Measurements from ENCODE around the gene OLIG2. TPM values are rescaled to one million over a fixed set of nuclear protein-coding genes. Genes with fewer than 3 reads are reported as not detected.
A peak's percentile ranks its signal among the peaks of the same experiment; 100 is the strongest.

Gene OLIG2
- total RNA-seq, 2 experiments from 2014 or later = not detected

DNA sequence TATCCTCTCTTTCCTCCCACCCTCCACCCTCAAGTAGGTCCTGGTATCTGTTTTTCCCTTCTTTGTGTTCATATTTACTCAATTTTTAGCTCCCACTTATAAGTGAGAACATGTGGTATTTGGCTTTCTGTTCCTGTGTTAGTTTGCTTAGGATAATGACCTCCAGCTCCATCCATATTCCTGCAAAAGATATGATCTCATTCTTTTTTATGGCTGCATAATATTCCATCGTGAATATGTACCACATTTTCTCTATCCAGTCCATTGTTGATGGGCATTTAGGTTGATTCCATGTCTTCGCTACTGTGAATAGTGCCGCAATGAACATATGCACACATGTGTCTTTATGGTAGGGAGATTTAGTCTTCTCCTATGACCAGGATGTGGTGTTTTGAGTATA is 14.5 kb downstream of the OLIG2 start:
- POLR2A ChIA-PET = no interaction called here
- CTCF ChIA-PET = no interaction called here

DNA sequence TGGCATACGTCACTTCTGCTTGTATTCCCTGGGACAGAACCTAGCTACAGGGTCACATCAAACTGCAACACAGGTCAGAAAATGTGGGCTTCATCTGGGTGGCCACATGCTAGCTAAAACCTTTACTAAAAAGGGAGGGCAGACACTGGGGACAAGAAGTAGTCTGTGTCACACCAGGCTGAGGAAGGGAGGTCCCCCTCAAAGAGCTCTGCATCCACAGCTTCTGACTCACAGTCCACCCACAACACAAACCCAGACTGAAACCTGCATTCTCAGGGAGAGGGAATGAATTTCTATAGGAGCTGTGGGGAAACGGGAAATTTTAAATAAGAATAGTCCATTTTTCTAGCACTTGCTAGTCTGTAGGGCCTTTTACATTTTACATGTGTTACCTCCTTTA is 16.2 kb downstream of the OLIG2 start:
- POLR2A ChIA-PET = no interaction called here
- CTCF ChIA-PET = no interaction called here
- H3K4me3 Mint-ChIP-seq = no peak overlapping the region
- H3K4me1 Mint-ChIP-seq (ENCODE audit: low read depth) = peaks cover 6% of the 10 kb centered on the region
- H3K27me3 Mint-ChIP-seq (ENCODE audit: low read depth) = peaks cover 48% of the 10 kb centered on the region
- no peaks in the 10 kb centered on the region for H3K36me3 Mint-ChIP-seq (ENCODE audit: low read depth)
- H3K9me3 Mint-ChIP-seq (ENCODE audit: insufficient read depth) = no peaks in the 10 kb centered on the region
- DNase-seq (no peak), ATAC-seq (no peak)
- H3K27ac Mint-ChIP-seq = no peak overlapping the region

More for the DNA sequence above, 14.5 kb downstream of the OLIG2 start:
- ATAC-seq (no peak), DNase-seq (no peak)
- H3K9me3 Mint-ChIP-seq (ENCODE audit: insufficient read depth) = no peaks in the 10 kb centered on the region
- H3K36me3 Mint-ChIP-seq (ENCODE audit: low read depth) = no peaks in the 10 kb centered on the region
- H3K4me3 Mint-ChIP-seq = no peak overlapping the region
- H3K27me3 Mint-ChIP-seq (ENCODE audit: low read depth) = peaks cover 37% of the 10 kb centered on the region
- H3K4me1 Mint-ChIP-seq (ENCODE audit: low read depth) = peaks cover 20% of the 10 kb centered on the region
- H3K27ac Mint-ChIP-seq = no peak overlapping the region

- ChIA-PET CTCF (no interaction called here), POLR2A (no interaction called here)
- H3K36me3 Mint-ChIP-seq (ENCODE audit: low read depth) = no peaks in the 10 kb centered on the region
- peaks cover 49% of the 10 kb centered on the region for H3K27me3 Mint-ChIP-seq (ENCODE audit: low read depth)
- no peak for ATAC-seq
- DNase-seq = no peak
- no peaks in the 10 kb centered on the region for H3K4me1 Mint-ChIP-seq (ENCODE audit: low read depth)
- H3K4me3 Mint-ChIP-seq = no peak overlapping the region
- no peak overlapping the region for H3K27ac Mint-ChIP-seq
- H3K9me3 Mint-ChIP-seq (ENCODE audit: insufficient read depth) = no peaks in the 10 kb centered on the region
These were observed 17.1 kb downstream of the OLIG2 start for GRCh38 chr21:33042812-33043211.

DNA sequence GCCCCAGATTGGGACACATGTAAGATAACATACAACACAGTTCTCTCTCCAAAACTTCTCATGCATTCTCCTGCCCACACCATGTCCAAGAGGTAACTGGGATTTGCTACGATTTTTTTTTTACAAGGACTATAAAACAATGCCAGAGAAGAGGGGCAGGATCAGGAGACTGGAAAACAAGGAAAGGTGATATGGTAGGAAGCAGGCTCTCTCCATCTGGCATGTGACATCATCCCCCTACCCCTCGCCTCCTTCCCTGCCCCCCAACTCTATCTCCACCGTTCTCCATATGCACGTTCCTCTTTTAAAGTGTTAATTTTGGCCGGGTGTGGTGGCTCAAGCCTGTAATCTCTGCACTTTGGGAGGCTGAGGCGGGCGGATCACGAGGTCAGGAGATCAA is 20.7 kb downstream of the OLIG2 start:
- ChIA-PET CTCF (no interaction called here), POLR2A (no interaction called here)
- Mint-ChIP-seq H3K27me3 (ENCODE audit: low read depth) (peaks cover 54% of the 10 kb centered on the region), H3K4me1 (ENCODE audit: low read depth) (no peaks in the 10 kb centered on the region), H3K9me3 (ENCODE audit: insufficient read depth) (no peaks in the 10 kb centered on the region), H3K27ac (no peak overlapping the region), H3K4me3 (no peak overlapping the region), H3K36me3 (ENCODE audit: low read depth) (no peaks in the 10 kb centered on the region)
- ATAC-seq (no peak), DNase-seq (no peak)

GRCh38 chr21:33047231-33047630 is 21.5 kb downstream of the OLIG2 start:
- peaks cover 52% of the 10 kb centered on the region for H3K27me3 Mint-ChIP-seq (ENCODE audit: low read depth)
- no peak overlapping the region for H3K4me3 Mint-ChIP-seq
- no peaks in the 10 kb centered on the region for H3K4me1 Mint-ChIP-seq (ENCODE audit: low read depth)
- H3K27ac Mint-ChIP-seq = no peak overlapping the region
- CTCF ChIA-PET = no interaction called here
- DNase-seq (no peak), ATAC-seq (no peak)
- POLR2A ChIA-PET = no interaction called here
- H3K36me3 Mint-ChIP-seq (ENCODE audit: low read depth) = no peaks in the 10 kb centered on the region
- H3K9me3 Mint-ChIP-seq (ENCODE audit: insufficient read depth) = no peaks in the 10 kb centered on the region

- peaks cover 44% of the 10 kb centered on the region for H3K27me3 Mint-ChIP-seq (ENCODE audit: low read depth)
- no peak overlapping the region for H3K4me3 Mint-ChIP-seq
- no peak for DNase-seq
- no peaks in the 10 kb centered on the region for H3K36me3 Mint-ChIP-seq (ENCODE audit: low read depth)
- no peak overlapping the region for H3K27ac Mint-ChIP-seq
- ChIA-PET CTCF (interaction anchor here (0.7 kb wide), 1 partner anchor 112 kb away, joined by 3 read pairs; no protein-coding TSS in a partner anchor), POLR2A (no interaction called here)
- no peak for ATAC-seq
- no peaks in the 10 kb centered on the region for H3K4me1 Mint-ChIP-seq (ENCODE audit: low read depth)
- H3K9me3 Mint-ChIP-seq (ENCODE audit: insufficient read depth) = no peaks in the 10 kb centered on the region
These were observed 26.2 kb downstream of the OLIG2 start for GRCh38 chr21:33051925-33052324.

DNA sequence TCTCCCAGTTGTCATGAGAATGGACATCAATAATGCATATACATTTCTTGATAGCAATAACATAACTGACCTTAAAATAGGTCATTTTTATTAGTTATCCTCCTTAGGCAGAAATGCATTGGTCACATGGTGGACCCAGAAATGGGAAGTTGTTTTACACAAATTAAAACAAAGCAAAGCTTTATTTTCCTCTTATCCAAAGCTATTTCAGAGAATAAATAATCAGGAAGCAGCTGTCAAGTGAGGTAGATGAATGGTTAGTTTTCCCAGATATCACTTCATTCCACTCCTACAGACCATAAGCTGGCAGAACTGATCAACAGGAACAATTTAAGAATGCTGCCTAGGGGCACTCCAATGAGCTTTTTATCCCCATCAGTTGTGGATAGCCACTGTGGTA is 28.2 kb downstream of the OLIG2 start:
- peaks cover 30% of the 10 kb centered on the region for H3K27me3 Mint-ChIP-seq (ENCODE audit: low read depth)
- DNase-seq (no peak), ATAC-seq (no peak)
- ChIA-PET CTCF (interaction anchor here (1.5 kb wide), 1 partner anchor 9 kb away, joined by 3 read pairs; no protein-coding TSS in a partner anchor), POLR2A (no interaction called here)
- no peak overlapping the region for H3K27ac Mint-ChIP-seq
- peaks cover 1% of the 10 kb centered on the region for H3K4me1 Mint-ChIP-seq (ENCODE audit: low read depth)
- H3K4me3 Mint-ChIP-seq = no peak overlapping the region
- H3K9me3 Mint-ChIP-seq (ENCODE audit: insufficient read depth) = no peaks in the 10 kb centered on the region
- no peaks in the 10 kb centered on the region for H3K36me3 Mint-ChIP-seq (ENCODE audit: low read depth)

DNA sequence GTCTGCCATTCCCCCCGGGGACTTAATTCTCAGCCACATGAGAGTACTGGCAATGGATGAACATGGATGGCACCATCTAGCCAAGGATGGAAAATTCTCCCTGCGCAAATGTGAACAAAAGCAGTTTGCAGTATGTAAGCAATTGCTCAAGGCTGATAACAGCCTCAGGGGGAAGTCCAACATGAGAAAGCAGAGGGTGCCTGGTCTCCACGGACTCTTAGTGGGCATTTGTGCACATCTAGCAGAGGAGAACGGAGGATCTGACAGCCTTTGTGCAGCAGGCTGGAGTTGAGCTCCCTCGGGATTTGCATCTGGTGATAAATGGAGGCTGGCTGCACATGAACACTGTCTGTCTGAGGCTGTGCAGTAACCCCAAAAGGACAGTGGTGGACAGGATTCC is 30.3 kb downstream of the OLIG2 start:
- H3K27ac Mint-ChIP-seq = no peak overlapping the region
- no peak for DNase-seq
- ATAC-seq = no peak
- H3K36me3 Mint-ChIP-seq (ENCODE audit: low read depth) = no peaks in the 10 kb centered on the region
- peaks cover 13% of the 10 kb centered on the region for H3K4me1 Mint-ChIP-seq (ENCODE audit: low read depth)
- peaks cover 32% of the 10 kb centered on the region for H3K27me3 Mint-ChIP-seq (ENCODE audit: low read depth)
- POLR2A ChIA-PET = no interaction called here
- no peaks in the 10 kb centered on the region for H3K9me3 Mint-ChIP-seq (ENCODE audit: insufficient read depth)
- CTCF ChIA-PET = no interaction called here
- H3K4me3 Mint-ChIP-seq = no peak overlapping the region

DNA sequence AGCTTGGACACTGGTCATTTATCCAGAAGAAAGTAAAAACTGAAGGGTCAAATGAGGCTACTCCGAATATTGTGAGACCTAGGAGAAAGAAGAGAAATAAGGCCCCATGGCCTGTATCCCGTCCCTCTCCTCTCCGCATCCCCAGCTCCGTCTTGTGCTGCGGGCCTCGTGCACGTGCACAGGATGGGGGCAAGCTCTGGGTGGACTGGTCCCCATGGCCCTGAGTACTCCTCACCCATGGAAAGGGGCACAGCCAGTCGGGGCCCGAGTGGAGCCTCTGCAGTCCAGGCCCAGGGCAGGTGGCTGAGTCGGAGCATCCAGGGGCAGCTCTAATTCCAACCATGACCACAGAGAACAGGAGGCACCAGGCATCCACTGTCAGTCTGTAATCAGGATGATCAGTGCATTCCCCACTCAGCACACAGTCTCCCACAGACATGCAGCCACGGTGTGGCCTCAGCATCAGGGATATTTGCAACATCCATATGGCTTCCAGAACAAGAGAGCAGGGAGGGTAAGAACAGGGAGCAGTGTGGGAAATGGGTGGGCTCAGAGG is 31.7 kb downstream of the OLIG2 start:
- CTCF ChIA-PET = interaction anchor here (1.5 kb wide), 1 partner anchor 140 kb away, joined by 3 read pairs; no protein-coding TSS in a partner anchor

GRCh38 chr21:33058527-33058926 is 32.8 kb downstream of the OLIG2 start:
- no peak for DNase-seq
- no peak for ATAC-seq

More for the DNA sequence above, 31.7 kb downstream of the OLIG2 start:
- Mint-ChIP-seq H3K9me3 (ENCODE audit: insufficient read depth) (no peaks in the 10 kb centered on the region), H3K36me3 (ENCODE audit: low read depth) (no peaks in the 10 kb centered on the region), H3K4me3 (no peak overlapping the region), H3K27ac (no peak overlapping the region), H3K27me3 (ENCODE audit: low read depth) (peaks cover 30% of the 10 kb centered on the region), H3K4me1 (ENCODE audit: low read depth) (peaks cover 13% of the 10 kb centered on the region)
- POLR2A ChIA-PET = no interaction called here
- ATAC-seq (no peak), DNase-seq (no peak)

GRCh38 chr21:33058957-33059356 is 33.2 kb downstream of the OLIG2 start:
- no peak overlapping the region for H3K4me3 Mint-ChIP-seq
- no peak overlapping the region for H3K27ac Mint-ChIP-seq
- H3K27me3 Mint-ChIP-seq (ENCODE audit: low read depth) = peaks cover 25% of the 10 kb centered on the region
- DNase-seq (no peak), ATAC-seq (no peak)
- peaks cover 13% of the 10 kb centered on the region for H3K4me1 Mint-ChIP-seq (ENCODE audit: low read depth)
- no peaks in the 10 kb centered on the region for H3K36me3 Mint-ChIP-seq (ENCODE audit: low read depth)
- POLR2A ChIA-PET = no interaction called here
- CTCF ChIA-PET = no interaction called here
- H3K9me3 Mint-ChIP-seq (ENCODE audit: insufficient read depth) = no peaks in the 10 kb centered on the region

More at GRCh38 chr21:33058527-33058926, 32.8 kb downstream of the OLIG2 start:
- H3K27me3 Mint-ChIP-seq (ENCODE audit: low read depth) = peaks cover 29% of the 10 kb centered on the region
- no peaks in the 10 kb centered on the region for H3K36me3 Mint-ChIP-seq (ENCODE audit: low read depth)
- no peaks in the 10 kb centered on the region for H3K9me3 Mint-ChIP-seq (ENCODE audit: insufficient read depth)
- H3K4me3 Mint-ChIP-seq = no peak overlapping the region
- H3K27ac Mint-ChIP-seq = no peak overlapping the region
- peaks cover 13% of the 10 kb centered on the region for H3K4me1 Mint-ChIP-seq (ENCODE audit: low read depth)
- POLR2A ChIA-PET = no interaction called here
- CTCF ChIA-PET = no interaction called here

DNA sequence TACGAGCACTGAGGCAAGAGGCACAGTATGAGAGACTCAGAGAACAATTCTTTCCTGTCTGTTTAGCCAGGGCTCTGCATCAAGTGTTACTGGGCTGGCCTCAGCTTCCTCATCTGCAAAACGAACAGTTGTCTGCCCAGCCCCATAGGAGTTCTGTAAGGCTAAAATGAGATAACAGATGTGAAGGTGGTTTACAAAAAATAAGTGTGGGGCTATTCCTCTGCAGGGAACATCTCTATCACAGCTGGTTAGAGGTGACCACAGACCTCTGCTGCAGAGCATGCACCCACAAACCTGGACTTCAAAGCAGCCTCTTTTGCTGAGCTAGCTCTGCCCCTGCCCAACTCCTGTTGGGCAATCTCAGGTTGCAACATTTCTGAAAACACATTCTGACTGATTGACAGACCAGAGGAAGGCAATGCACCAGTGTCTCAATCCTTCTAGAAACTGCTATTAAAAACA is 33.7 kb downstream of the OLIG2 start:
- H3K9me3 Mint-ChIP-seq (ENCODE audit: insufficient read depth) = no peaks in the 10 kb centered on the region
- H3K27ac Mint-ChIP-seq = no peak overlapping the region
- no peak overlapping the region for H3K4me3 Mint-ChIP-seq
- ATAC-seq (peak; percentile 27), DNase-seq (no peak)
- peaks cover 13% of the 10 kb centered on the region for H3K4me1 Mint-ChIP-seq (ENCODE audit: low read depth)
- ChIA-PET CTCF (no interaction called here), POLR2A (no interaction called here)
- H3K36me3 Mint-ChIP-seq (ENCODE audit: low read depth) = no peaks in the 10 kb centered on the region
- H3K27me3 Mint-ChIP-seq (ENCODE audit: low read depth) = peaks cover 21% of the 10 kb centered on the region

- DNase-seq (no peak), ATAC-seq (no peak)
- H3K27me3 Mint-ChIP-seq (ENCODE audit: low read depth) = peaks cover 32% of the 10 kb centered on the region
- POLR2A ChIA-PET = no interaction called here
- H3K9me3 Mint-ChIP-seq (ENCODE audit: insufficient read depth) = no peaks in the 10 kb centered on the region
- H3K4me3 Mint-ChIP-seq = no peak overlapping the region
- no peaks in the 10 kb centered on the region for H3K36me3 Mint-ChIP-seq (ENCODE audit: low read depth)
- H3K27ac Mint-ChIP-seq = no peak overlapping the region
- H3K4me1 Mint-ChIP-seq (ENCODE audit: low read depth) = peaks cover 13% of the 10 kb centered on the region
- CTCF ChIA-PET = no interaction called here
These were observed 35.5 kb downstream of the OLIG2 start for GRCh38 chr21:33061233-33061632.

Measured in activated CD8-positive, alpha-beta T cell treated with anti-CD3 and anti-CD28 coated beads, Interleukin-2, amount 10 ng/mL, durations not matched to agents 7 days and 5 days (primary cell).